ENCODE data around the gene CXCR5. TPM values are rescaled to one million over a fixed set of nuclear protein-coding genes. Genes with fewer than 3 reads are reported as not detected.

CXCR5 gene
- total and polyA plus RNA-seq, 10 of the 15 experiments (the other 5 are each of a cell fraction or from before 2014, with no cell fraction given), result 0.03 to 0.63 (median 0.25) TPM

- Histone ChIP-seq H3K27ac (ENCODE audit: control insufficient read depth, insufficient read depth) (peak overlapping the region; percentile 69), H3K4me3 (no peak overlapping the region), H3K36me3 (ENCODE audit: control insufficient read depth in 2 of 2, insufficient read depth in 2 of 2, low read length in 1 of 2) (no peaks in the 10 kb centered on the region), H3K27me3 (replicated peaks in 1 of 2; ENCODE audit: control insufficient read depth in 2 of 2, insufficient read depth in 2 of 2, low read length in 1 of 2) (no peaks in the 10 kb centered on the region), H3K4me1 (ENCODE audit: control insufficient read depth, insufficient read depth, low read length) (peaks cover 51% of the 10 kb centered on the region), H3K79me2 (ENCODE audit: control insufficient read depth, insufficient read depth, low read length) (peaks cover 2% of the 10 kb centered on the region; the same call in 1 of the 2 replicates), H3K4me2 (ENCODE audit: control insufficient read depth, insufficient read depth) (peak overlapping the region; percentile 80), H3K9me3 (replicated peaks; ENCODE audit: control insufficient read depth, insufficient read depth, low read length) (no peaks in the 10 kb centered on the region), H2AFZ (ENCODE audit: control insufficient read depth, low read depth, low read length) (no peak overlapping the region), H3K9ac (ENCODE audit: control insufficient read depth, insufficient read depth, low read length) (peak overlapping the region; percentile 35; the same call in 1 of the 2 replicates), H4K20me1 (ENCODE audit: control insufficient read depth, insufficient read depth) (no peaks in the 10 kb centered on the region)
- no peak for DNase-seq (ENCODE audit: low read depth, low spot score)
- WGBS (ENCODE audit: insufficient coverage, insufficient replicate concordance, low lambda C conversion rate, missing lambda C conversion rate), result 21% methylated on average over 14 of the region's 15 CpGs
- BruUV-seq (replicated peaks), result no TSS peak
- TF ChIP-seq MAX (IDR thresholded peaks at IDR 0.05; ENCODE audit: low read depth, low read length) (peak; percentile 39; the same call in 1 of the 2 replicates), ZNF687 (IDR thresholded peaks at IDR 0.05) (peak; percentile 55), RFX5 (IDR thresholded peaks at IDR 0.05; ENCODE audit: low read depth, low read length) (no peak), ZBTB11 (CRISPR knock-in tag; IDR thresholded peaks at IDR 0.05) (no peak), GATAD2B (conservative IDR thresholded peaks at IDR 0.05; ENCODE audit: low read depth) (peak; percentile 40; the same call in 1 of the 2 replicates), SMARCA5 (IDR thresholded peaks at IDR 0.05) (peak; percentile 17; the same call in 1 of the 2 replicates), USF1 (IDR thresholded peaks at IDR 0.05; ENCODE audit: borderline replicate concordance, extremely low read length, insufficient read depth, low read depth, low read length) (peak; percentile 60), BHLHE40 (IDR thresholded peaks at IDR 0.05; ENCODE audit: borderline replicate concordance in 1 of 2, low read depth in 2 of 2, low read length in 1 of 2) (peak in 1 of 2 experiments; percentile 22; a peak in 1 of 4 replicates), ZBTB33 (IDR thresholded peaks at IDR 0.05) (peak; percentile 77; the same call in 1 of the 2 replicates), ZNF217 (IDR thresholded peaks at IDR 0.05) (0 out of 2 replicates have a peak, but pooled peaks have one; percentile 49)
- ATAC-seq, result peak; percentile 57
- FAIRE-seq, result no peak
- intact Hi-C loops (cut with micrococcal nuclease; ENCODE audit: unreplicated experiment) (no loop called here), in situ Hi-C loops (cut with MboI) (no loop called here)
- ChIA-PET POLR2A (interaction anchor here (1.2 to 9.3 kb wide), 5 partner anchors 11 to 137 kb away, joined by 3 to 105 read pairs (median 10); partner anchors contain the start of gene BCL9L), RAD21 (ENCODE audit: unreplicated experiment) (interaction anchor here (0.6 to 9.9 kb wide), 7 partner anchors 12 to 142 kb away, joined by 3 to 169 read pairs (median 6); partner anchors contain the start of gene BCL9L), CTCF (interaction anchor here (1.2 to 13.2 kb wide), 5 partner anchors 9 to 224 kb away, joined by 4 to 330 read pairs (median 4); partner anchors contain the start of genes BCL9L and UPK2), SMC1A (ENCODE audit: uncharacterized antibody, unreplicated experiment) (interaction anchor here (1.0 to 10.3 kb wide), 6 partner anchors 14 to 98 kb away, joined by 3 to 185 read pairs (median 3); partner anchors contain the start of gene BCL9L)
Measured at GRCh38 chr11:118914178-118914918, 30.7 kb downstream of the CXCR5 start.
